ENCODE results near the gene MYOZ1. TPM values are rescaled to one million over a fixed set of nuclear protein-coding genes. Genes with fewer than 3 reads are reported as not detected.
"Not testable (repeated sequence)": the region's sequence is repeated elsewhere in the genome, so short reads cannot be mapped to it uniquely, and the experiment has no call there.

Gene MYOZ1
- total RNA-seq, 1 donor from 2014 or later, result 0.91 TPM

- DNase-seq (ENCODE audit: low spot score), result no peak
Measured at GRCh38 chr10:73647875-73648651, 6.8 kb upstream of the MYOZ1 start.

DNA sequence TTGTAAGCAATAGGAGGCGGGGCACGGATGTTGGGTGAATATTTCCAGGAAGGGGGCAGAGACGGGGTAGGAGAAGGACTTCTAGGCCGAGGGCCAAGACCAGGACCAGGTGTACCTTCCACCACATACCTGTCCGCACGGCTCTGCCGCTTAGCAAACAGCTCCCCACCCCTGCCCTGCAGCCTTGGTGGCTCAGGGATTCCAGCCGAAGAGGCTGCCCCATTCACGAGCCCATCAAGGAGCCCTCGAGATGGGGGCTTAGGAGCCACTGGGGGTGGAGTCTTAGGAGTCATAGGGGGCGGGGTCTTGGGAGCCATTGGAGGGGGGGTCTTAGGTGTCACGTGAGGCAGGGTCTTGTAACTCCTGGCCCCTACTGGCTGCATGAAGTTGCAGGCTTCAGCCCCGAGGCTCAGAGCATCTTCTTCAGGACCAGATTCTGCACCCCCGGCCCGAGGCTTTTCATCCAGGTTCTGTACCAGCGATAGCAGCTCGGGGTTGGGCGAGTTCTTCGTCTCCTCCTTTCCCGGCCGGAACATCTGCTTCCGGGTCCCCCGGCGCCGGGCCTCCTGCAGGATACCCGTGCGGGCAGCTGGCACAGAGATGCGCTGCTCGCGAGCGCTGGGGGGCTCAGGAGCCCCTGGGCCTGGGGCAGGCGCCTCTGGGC is 6.1 kb upstream of the MYOZ1 start:
- peak; percentile 65 for DNase-seq (ENCODE audit: low spot score)

- DNase-seq (ENCODE audit: low spot score), result no peak
Measured at GRCh38 chr10:73646598-73647041, 5.3 kb upstream of the MYOZ1 start.

DNA sequence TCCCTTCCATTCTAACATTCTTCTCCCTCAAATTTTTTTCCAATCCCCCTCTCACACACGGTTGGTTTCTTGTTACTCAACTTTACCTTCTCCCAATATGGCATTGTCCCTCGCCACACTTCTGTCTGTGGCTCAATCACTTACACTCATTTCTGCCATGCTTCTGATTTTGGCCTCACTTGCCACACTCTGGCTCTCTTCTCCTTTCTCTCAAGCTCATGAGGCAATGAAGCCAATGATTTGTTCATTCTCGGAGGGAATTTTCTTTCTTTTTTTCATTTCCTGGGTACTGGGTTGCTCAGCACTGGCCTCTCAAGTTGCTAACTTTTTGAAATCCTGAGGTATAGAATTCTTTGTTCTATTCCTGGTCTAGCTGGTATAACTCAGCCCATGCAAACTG is 4.0 kb upstream of the MYOZ1 start:
- DNase-seq (ENCODE audit: low spot score), result no peak

- DNase-seq (ENCODE audit: low spot score), result no peak
Measured at GRCh38 chr10:73644767-73645166, 3.5 kb upstream of the MYOZ1 start.

GRCh38 chr10:73644015-73644743 is 2.9 kb upstream of the MYOZ1 start:
- peak; percentile 66 for DNase-seq (ENCODE audit: low spot score)

DNA sequence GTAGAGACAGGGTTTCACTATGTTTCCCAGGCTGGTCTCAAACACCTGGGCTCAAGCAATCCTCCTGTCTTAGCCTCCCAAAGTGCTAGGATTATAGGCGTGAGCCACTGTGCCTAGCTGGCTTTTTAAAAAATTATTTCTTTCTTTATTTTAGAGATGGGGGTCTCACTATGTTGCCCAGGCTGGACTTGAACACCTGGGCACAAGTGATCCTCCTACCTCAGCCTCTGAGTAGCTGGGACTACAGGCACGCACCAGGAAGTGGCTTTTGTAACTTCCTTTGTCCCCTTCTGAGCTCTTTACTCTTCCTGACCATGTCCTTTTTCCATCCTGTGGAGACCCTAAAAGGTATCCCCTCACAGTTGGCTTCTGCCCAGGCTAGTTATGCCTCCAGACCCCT is 2.1 kb upstream of the MYOZ1 start:
- no peak for DNase-seq (ENCODE audit: low spot score)

GRCh38 chr10:73639286-73639685 is 2.0 kb downstream of the MYOZ1 start:
- no peak for DNase-seq (ENCODE audit: low spot score)

GRCh38 chr10:73635781-73636180 is 5.5 kb downstream of the MYOZ1 start:
- DNase-seq (ENCODE audit: low spot score), result no peak

DNA sequence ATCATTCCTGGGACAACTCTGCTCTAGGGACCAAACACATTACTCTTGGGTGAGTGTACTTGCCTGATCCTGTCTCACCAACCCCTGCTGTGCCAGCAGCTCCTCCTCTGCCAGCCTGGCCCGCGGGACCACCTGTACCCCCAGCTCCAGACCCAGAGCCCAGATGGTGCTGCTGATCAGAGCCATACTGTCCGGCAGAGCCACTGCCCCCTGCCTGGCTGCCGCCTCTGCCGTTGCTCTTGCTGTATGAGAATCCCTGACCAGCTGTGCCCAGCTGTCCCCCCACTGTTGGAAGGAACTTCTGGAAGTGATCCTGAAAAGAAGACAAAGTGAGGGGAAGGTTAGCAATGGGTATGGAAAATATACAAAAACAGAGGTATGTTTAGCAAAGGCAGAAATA is 6.9 kb downstream of the MYOZ1 start:
- DNase-seq (ENCODE audit: low spot score), result no peak

DNA sequence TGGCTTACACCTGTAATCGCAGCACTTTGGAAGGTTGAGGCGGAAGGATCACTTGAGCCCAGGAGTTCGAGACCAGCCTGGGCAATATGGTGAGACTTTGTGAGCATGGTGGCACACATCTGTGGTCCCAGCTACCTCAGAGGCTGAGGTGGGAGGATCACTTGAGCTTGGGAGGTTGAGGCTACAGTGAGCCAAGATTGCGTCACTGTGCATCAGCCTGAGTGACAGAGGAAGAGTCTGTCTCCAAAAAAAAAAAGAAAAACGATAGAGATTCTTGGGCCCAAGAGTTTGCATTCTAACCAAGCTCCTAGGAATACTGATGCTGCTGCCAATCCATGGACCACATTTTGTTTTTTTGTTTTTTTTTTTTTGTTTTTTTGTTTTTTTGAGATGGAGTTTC is 12.1 kb downstream of the MYOZ1 start:
- DNase-seq (ENCODE audit: low spot score), result no peak

DNA sequence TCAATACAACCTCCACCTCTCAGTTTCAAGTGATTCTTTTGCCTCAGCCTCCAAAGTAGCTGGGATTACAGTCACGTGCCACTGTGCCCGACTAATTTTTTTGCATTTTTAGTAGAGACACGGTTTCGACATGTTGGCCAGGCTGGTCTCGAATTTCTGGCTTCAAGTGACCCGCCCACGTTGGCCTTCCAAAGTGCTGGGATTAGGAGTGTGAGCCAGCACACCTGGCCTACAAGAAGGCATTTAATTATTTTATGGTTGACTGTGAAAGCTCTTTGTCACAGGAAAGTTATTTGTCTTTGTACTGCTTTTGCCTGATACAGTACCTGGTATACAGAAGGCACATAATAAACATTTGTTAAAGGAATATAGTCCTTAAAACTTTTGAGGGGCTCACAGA is 12.9 kb downstream of the MYOZ1 start:
- DNase-seq (ENCODE audit: low spot score), result no peak

DNA sequence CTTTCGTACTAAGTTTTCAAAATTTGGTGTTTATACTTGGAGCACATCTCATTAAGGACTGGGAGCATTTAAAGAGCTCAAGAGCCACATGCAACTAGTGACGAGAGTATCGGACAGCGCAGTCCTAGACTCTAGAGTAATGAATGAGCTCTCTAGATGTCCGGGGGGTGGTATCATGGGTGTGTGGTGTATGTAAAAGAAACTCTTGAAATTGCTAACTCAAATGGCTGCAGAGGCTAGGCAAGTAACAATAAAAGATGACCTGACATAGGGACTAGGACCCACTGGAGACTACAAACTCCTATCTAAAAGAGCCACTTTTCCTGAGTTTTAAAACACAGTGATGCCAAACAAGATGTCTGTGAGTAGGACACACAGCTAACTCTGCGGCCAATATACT is 14.0 kb downstream of the MYOZ1 start:
- DNase-seq (ENCODE audit: low spot score), result no peak

DNA sequence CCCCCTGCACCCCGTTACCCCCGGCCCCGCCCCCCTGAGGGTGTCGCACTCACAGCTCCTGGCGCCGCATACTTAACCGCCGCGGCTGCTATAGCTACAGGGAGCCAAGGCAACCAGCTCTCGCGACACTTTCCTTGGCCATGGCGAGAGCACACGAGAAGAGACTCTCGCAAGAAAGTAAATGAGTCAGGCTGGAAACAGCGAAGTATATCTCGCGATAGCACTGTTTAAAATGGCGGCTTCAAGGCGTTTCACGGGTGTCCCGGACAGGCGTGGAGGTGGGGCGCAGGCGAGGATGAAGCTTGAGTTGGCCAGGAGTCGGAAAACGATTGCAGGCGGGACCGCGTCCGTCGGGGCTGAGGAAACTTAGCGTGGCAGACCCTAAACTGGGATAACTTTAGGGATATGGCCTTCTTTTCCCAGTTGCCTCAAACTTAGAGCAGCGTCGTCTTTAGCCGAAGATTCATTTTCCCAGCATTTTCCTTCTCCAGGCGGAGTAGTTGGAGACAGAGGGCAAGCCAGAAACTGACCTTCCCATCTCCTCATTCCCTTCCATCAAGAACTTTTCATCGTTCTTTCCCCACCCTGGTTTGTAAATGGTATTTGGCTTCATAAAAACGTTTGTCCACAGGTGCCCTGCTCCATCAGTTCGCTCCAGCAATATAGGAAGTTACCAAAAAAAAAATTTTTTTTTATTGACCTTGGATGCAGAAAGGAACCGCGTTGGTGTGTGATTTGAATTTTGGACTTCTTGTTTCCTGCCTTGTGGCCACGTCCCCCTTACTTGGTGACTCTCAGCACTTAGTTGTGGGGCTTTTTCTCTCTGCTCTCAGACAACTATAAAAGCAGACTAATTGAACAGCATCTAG is 15.2 kb downstream of the MYOZ1 start:
- DNase-seq (ENCODE audit: low spot score), result peak; percentile 94

GRCh38 chr10:73625004-73625883 is 16.0 kb downstream of the MYOZ1 start:
- DNase-seq (ENCODE audit: low spot score), result no peak

DNA sequence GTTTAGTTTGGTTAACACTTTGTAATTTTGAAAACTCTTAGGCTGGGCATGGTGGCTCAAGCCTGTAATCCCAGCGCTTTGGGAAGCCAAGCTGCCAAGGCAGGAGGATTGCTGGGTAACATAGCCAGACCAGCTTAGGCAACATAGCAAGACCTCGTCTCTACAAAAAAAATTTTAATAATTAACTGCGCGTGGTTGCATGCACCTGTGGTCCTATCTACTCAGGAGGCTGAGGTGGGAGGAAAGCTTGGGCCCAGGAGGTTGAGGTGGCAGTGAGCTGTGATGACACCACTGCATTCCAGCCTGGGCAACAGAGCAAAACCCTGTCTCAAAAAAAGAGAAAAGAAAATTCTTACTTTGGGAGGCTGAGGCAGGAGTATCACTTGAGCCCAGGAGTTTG is 18.2 kb downstream of the MYOZ1 start:
- no peak for DNase-seq (ENCODE audit: low spot score)

GRCh38 chr10:73620974-73621373 is 20.3 kb downstream of the MYOZ1 start:
- DNase-seq (ENCODE audit: low spot score), result not testable (repeated sequence)

GRCh38 chr10:73617143-73617542 is 24.1 kb downstream of the MYOZ1 start:
- not testable (repeated sequence) for DNase-seq (ENCODE audit: low spot score)

GRCh38 chr10:73614720-73615119 is 26.6 kb downstream of the MYOZ1 start:
- DNase-seq (ENCODE audit: low spot score), result no peak

- DNase-seq (ENCODE audit: low spot score), result no peak
Measured at GRCh38 chr10:73609116-73609515, 32.2 kb downstream of the MYOZ1 start.

DNA sequence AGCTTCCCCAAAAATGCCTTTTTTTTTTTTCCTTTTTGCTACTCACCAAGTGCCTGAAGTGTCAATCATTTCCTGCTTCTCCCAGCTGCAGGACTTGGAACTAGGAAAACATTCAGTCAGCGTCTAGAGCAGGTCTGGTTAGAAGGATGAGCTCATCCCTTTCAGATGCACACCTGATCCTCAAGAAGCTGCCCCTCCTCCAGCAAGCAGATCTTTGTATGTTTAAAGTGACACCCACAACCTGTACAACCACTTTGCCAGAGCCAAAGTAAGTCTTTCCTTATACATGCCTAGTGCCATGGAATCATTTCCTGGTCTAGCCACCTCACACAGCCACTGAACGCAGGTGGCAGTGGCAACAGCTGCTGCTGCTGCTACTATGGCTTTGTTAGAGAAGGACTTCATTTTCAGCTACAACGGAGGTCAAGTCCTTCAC is 39.8 kb downstream of the MYOZ1 start:
- DNase-seq (ENCODE audit: low spot score), result peak; percentile 76
